Chondrocyte (in vitro differentiated cells): ENCODE results near the gene DCTN5. TPM values are rescaled to one million over a fixed set of nuclear protein-coding genes. Genes with fewer than 3 reads are reported as not detected.
"Not testable (repeated sequence)": the region's sequence is repeated elsewhere in the genome, so short reads cannot be mapped to it uniquely, and the experiment has no call there.

Experiments
- DNase-seq: peaks from one replicate; pipeline ENCODE4 v3.0.0; 2021; ENCODE audit warnings: mixed read lengths, low spot score
- H3K27ac Mint-ChIP-seq: one replicate; pipeline ENCODE4 v1.8.0; 2021; ENCODE audit warnings: mild to moderate bottlenecking, moderate library complexity, mixed read lengths; ENCODE audit not compliant: unreplicated experiment
- H3K27me3 Mint-ChIP-seq: 2 replicates; pipeline ENCODE4 v1.8.0; 2021; ENCODE audit warnings: low read depth, mixed read lengths
- H3K36me3 Mint-ChIP-seq: 2 replicates; pipeline ENCODE4 v1.8.0; 2021; ENCODE audit warnings: low read depth, mixed read lengths
- H3K4me1 Mint-ChIP-seq: 2 replicates; pipeline ENCODE4 v1.8.0; 2021; ENCODE audit warnings: low read depth, mild to moderate bottlenecking, mixed read lengths
- H3K4me3 Mint-ChIP-seq: one replicate; pipeline ENCODE4 v1.8.0; 2021; ENCODE audit warnings: mild to moderate bottlenecking, moderate library complexity, mixed read lengths; ENCODE audit not compliant: unreplicated experiment
- H3K9me3 Mint-ChIP-seq: 2 replicates; pipeline ENCODE4 v1.8.0; 2021; ENCODE audit warnings: low read depth, mixed read lengths
- CTCF ChIP-seq: fragments of 200-600 bp; sonication (generic); IDR thresholded peaks from 2 replicates; pipeline ENCODE4 v1.5.0; 2021; ENCODE audit warnings: antibody characterized with exemption, mild to moderate bottlenecking, moderate library complexity
- total RNA-seq: library from RNA; stranded (reverse); gene quantifications from 3 replicates; pipeline ENCODE4 v1.2.1, GENCODE V29; 2021

DCTN5 gene
- total RNA-seq, 1 donor from 2014 or later, result 65.9 TPM

- Mint-ChIP-seq H3K27ac (no peak overlapping the region), H3K9me3 (peaks cover 11% of the 10 kb centered on the region), H3K4me1 (no peaks in the 10 kb centered on the region), H3K36me3 (peaks cover 2% of the 10 kb centered on the region), H3K27me3 (peaks cover 42% of the 10 kb centered on the region), H3K4me3 (no peak overlapping the region)
- no peak for TF ChIP-seq CTCF
- no peak for DNase-seq
Measured at GRCh38 chr16:23710504-23710903, 69.2 kb downstream of the DCTN5 start.

GRCh38 chr16:23711785-23712184 lies 70.5 kb downstream of the DCTN5 start:
- peaks cover 2% of the 10 kb centered on the region for H3K36me3 Mint-ChIP-seq
- H3K9me3 Mint-ChIP-seq, result peaks cover 11% of the 10 kb centered on the region
- no peak overlapping the region for H3K27ac Mint-ChIP-seq
- no peak overlapping the region for H3K4me3 Mint-ChIP-seq
- no peak for DNase-seq
- no peaks in the 10 kb centered on the region for H3K4me1 Mint-ChIP-seq
- no peak for TF ChIP-seq CTCF
- H3K27me3 Mint-ChIP-seq, result peaks cover 47% of the 10 kb centered on the region

GRCh38 chr16:23712976-23713375 lies 71.7 kb downstream of the DCTN5 start, which contains the start of gene ERN2:
Gene ERN2 (minus strand): TSS chr16:23713222. CDS start chr16:23713187, 35 bp downstream.
- DNase-seq, result no peak
- Mint-ChIP-seq H3K36me3 (peaks cover 2% of the 10 kb centered on the region), H3K27ac (no peak within 1 kb of the TSS), H3K9me3 (peaks cover 11% of the 10 kb centered on the region), H3K4me3 (no peak within 1 kb of the TSS), H3K27me3 (peaks cover 54% of the 10 kb centered on the region), H3K4me1 (no peaks in the 10 kb centered on the region)
- no peak for TF ChIP-seq CTCF

GRCh38 chr16:23716484-23716883 lies 75.2 kb downstream of the DCTN5 start:
- H3K4me1 Mint-ChIP-seq, result no peaks in the 10 kb centered on the region
- H3K36me3 Mint-ChIP-seq, result no peaks in the 10 kb centered on the region
- H3K4me3 Mint-ChIP-seq, result no peak overlapping the region
- no peak for TF ChIP-seq CTCF
- no peak for DNase-seq
- no peak overlapping the region for H3K27ac Mint-ChIP-seq
- H3K27me3 Mint-ChIP-seq, result peaks cover 47% of the 10 kb centered on the region
- H3K9me3 Mint-ChIP-seq, result no peaks in the 10 kb centered on the region

GRCh38 chr16:23722613-23723240 lies 81.5 kb downstream of the DCTN5 start:
- H3K36me3 Mint-ChIP-seq, DNase-seq, H3K4me3 Mint-ChIP-seq, H3K4me1 Mint-ChIP-seq, H3K27ac Mint-ChIP-seq: not testable (repeated sequence)
- H3K27me3 Mint-ChIP-seq, result peaks cover 12% of the 10 kb centered on the region
- H3K9me3 Mint-ChIP-seq, result peaks cover 15% of the 10 kb centered on the region
